Esophagus muscularis mucosa (tissue), 3 donors: ENCODE data around the gene ENPP3.
"Not testable (repeated sequence)": the region's sequence is repeated elsewhere in the genome, so short reads cannot be mapped to it uniquely, and the experiment has no call there.

Source experiments
- POLR2AphosphoS5 ChIP-seq, 2 donors: sonication (generic); formaldehyde crosslinking; IDR thresholded peaks; one replicate each; pipeline ENCODE4 v1.6.1; 2017; ENCODE audit warnings: antibody characterized with exemption in 2 of 2
- TF ChIP-seq, protein P1 (sequence below), 3 experiments: fragments of 200-600 bp in 2 of 3; fragments of 450-650 bp in 1 of 3; sonication (generic) in 2 of 3; IDR thresholded peaks; one replicate each; pipeline ENCODE4 v1.5.1; 2017 to 2019; ENCODE audit warnings: antibody characterized with exemption in 3 of 3, mild to moderate bottlenecking in 2 of 3, moderate library complexity in 1 of 3

DNA sequence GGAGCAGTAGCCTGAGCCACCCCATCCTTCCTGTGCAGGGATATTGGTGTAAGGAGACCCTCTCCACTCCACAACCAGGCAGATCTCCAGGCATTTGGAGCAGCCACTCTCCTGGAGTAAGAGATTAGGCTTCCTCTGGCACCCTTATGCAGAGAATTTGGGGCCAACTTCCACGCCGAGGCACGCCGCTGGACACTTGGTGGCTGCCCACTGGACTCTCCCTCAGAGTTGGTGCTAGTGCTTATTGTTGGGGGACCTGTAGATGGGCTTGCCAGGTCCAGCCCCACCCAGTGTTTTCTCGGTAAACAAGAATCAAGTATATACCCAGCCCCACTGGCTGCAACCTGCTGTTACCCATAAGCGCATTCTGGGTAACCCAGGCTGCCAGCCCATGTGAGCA, 78.5 kb downstream of the ENPP3 start:
- TF ChIP-seq, protein P1, sequence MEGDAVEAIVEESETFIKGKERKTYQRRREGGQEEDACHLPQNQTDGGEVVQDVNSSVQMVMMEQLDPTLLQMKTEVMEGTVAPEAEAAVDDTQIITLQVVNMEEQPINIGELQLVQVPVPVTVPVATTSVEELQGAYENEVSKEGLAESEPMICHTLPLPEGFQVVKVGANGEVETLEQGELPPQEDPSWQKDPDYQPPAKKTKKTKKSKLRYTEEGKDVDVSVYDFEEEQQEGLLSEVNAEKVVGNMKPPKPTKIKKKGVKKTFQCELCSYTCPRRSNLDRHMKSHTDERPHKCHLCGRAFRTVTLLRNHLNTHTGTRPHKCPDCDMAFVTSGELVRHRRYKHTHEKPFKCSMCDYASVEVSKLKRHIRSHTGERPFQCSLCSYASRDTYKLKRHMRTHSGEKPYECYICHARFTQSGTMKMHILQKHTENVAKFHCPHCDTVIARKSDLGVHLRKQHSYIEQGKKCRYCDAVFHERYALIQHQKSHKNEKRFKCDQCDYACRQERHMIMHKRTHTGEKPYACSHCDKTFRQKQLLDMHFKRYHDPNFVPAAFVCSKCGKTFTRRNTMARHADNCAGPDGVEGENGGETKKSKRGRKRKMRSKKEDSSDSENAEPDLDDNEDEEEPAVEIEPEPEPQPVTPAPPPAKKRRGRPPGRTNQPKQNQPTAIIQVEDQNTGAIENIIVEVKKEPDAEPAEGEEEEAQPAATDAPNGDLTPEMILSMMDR (IDR thresholded peaks at IDR 0.05): not testable (repeated sequence)
- not testable (repeated sequence) for TF ChIP-seq POLR2AphosphoS5 (IDR thresholded peaks at IDR 0.05)
